OCI-LY3 (cell line): Measurements from ENCODE around the gene CCKAR.

ENCODE experiments used
- EZH2phosphoT487 ChIP-seq: fragments of 200-600 bp; shearing (Covaris generic); IDR thresholded peaks from 2 replicates; pipeline ENCODE4 v1.6.1; 2018; ENCODE audit warnings: antibody characterized with exemption, mixed run types, low read depth
- TF ChIP-seq, protein P1 (sequence below): fragments of 200-600, 300-600 bp; sonication (generic); IDR thresholded peaks from 2 replicates; pipeline ENCODE4 v1.5.1; 2014; ENCODE audit warnings: antibody characterized with exemption, low read length, low read depth

- TF ChIP-seq, protein P1, sequence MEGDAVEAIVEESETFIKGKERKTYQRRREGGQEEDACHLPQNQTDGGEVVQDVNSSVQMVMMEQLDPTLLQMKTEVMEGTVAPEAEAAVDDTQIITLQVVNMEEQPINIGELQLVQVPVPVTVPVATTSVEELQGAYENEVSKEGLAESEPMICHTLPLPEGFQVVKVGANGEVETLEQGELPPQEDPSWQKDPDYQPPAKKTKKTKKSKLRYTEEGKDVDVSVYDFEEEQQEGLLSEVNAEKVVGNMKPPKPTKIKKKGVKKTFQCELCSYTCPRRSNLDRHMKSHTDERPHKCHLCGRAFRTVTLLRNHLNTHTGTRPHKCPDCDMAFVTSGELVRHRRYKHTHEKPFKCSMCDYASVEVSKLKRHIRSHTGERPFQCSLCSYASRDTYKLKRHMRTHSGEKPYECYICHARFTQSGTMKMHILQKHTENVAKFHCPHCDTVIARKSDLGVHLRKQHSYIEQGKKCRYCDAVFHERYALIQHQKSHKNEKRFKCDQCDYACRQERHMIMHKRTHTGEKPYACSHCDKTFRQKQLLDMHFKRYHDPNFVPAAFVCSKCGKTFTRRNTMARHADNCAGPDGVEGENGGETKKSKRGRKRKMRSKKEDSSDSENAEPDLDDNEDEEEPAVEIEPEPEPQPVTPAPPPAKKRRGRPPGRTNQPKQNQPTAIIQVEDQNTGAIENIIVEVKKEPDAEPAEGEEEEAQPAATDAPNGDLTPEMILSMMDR: no peak
- TF ChIP-seq EZH2phosphoT487: no peak
Observed at GRCh38 chr4:26452565-26453531, 37.4 kb downstream of the CCKAR start.
